Activated naive CD4-positive, alpha-beta T cell (primary cell): ENCODE data around the gene SLC9A1.
A peak's percentile ranks its signal among the peaks of the same experiment; 100 is the strongest.
"Not testable (repeated sequence)": the region's sequence is repeated elsewhere in the genome, so short reads cannot be mapped to it uniquely, and the experiment has no call there.

Experiments used
- DNase-seq, 4 experiments: peaks; one replicate each; lab custom pipeline; 2025; lab: John Stamatoyannopoulos, UW

The SLC9A1 gene

DNA sequence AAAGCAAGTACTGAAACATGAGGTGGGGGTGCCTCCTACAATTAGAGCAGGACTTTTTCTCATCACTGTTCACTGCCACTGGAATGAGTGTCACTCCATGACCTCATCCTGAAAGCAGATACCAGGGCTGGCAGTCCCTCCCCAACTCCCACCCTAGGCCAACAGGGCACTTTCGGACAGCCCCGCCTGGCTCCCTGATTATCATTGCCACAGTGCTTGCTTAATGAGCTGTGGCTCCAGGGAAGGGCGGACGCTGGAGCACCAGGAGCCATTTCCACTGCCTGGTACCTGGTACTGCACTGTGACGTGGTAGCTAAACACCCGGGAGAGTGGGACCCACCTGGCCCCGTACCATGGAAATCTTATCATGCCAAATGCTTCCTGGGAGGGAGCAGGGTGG lies 22.3 kb downstream of the SLC9A1 start:
- DNase-seq = no peak

DNA sequence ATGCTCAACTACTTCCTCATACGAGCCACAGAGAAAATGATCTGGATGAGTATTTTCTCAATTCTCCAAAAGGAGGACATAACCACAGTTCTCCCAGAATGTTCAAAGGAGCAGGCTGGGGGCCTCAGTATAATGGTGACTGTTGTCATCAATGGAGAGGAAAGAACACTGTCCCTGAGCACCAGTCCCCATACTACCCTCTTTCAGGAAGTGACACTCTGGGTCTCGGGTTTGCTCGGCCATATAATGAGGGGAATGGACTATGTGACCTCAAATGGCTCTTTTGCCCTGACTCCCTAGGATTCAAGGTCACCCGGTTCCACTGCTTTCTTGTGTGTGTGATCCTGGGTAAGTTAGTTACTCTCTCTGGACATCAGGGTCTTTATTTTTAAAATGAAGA lies 22.8 kb downstream of the SLC9A1 start:
- no peak for DNase-seq

DNA sequence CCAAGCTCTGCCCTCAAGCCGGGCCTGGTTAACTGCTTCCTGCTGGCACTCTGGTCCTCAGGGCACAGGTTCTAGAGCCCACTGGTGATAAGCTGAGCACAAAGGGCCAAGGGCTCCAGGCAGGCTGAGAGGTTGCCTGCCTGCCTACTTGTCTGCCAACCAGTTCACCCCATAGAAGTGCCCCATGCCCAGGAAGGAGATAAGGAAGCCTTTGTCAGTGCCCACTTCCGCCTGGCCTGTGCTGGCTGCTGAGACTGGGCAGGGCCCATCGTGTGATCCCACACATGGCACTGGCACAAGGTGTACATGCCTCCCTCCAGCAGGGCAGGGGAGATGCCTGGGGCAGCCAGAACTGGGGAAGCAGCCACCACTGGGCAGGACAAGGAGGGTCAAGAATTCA lies 24.1 kb downstream of the SLC9A1 start:
- DNase-seq = no peak

DNA sequence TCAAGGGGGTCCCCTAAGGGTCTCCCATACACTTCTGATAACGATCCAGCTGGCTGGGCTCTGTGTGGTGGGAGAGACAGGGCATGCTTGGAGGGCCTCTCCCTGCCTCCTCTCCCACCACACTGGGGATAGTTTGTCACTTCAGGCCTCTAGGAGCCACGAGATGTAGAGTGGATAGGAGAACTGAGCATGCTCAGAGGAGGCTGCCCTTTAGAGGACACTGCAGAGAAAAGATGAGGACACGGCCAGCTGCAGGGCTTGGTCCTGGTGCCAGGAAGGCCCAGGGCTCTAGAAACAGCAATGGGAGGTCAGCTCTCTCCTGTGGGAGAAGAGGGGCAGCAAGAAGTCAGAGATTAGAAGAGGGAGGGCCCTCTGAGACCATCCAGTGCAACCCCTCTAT lies 25.7 kb downstream of the SLC9A1 start:
- DNase-seq = no peak

DNA sequence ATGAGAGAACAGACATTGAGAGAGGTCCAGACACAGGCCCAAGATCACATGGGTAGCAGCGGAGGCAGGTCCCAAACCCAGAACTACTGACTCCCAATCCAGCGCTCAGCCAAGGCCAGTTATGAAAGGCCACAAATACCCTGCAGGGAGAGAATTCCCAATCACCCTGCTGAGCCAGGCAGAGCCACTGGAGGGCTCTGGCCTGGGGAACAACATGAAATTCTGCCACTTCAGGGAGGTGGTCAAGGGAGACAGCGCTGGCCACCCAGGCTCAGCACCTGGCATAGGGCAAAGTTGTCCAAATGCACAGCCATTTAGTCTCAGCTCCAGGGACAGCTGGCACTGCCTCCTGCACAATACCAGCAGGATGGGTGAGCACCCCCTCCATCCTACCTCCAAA lies 27.5 kb downstream of the SLC9A1 start:
- DNase-seq = no peak

DNA sequence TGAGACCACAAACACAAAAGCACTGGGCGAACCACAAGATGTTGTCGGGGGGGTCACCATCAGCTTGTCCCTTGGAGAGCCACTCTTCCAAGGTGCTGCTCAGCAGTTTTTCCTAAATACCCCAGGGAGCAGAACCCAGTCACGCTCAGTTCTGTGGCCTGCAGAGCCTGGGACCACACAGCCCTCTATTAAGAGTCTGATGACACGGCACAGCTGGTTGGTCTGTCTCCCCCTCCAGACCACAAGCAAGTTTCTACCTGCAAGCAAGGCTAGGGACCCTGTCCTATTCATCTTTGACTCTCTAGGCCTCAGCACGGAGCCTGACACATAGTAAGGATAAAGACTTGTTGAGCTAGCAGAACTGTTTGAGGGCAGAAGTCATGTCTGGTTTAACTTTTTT lies 28.5 kb downstream of the SLC9A1 start:
- no peak for DNase-seq

DNA sequence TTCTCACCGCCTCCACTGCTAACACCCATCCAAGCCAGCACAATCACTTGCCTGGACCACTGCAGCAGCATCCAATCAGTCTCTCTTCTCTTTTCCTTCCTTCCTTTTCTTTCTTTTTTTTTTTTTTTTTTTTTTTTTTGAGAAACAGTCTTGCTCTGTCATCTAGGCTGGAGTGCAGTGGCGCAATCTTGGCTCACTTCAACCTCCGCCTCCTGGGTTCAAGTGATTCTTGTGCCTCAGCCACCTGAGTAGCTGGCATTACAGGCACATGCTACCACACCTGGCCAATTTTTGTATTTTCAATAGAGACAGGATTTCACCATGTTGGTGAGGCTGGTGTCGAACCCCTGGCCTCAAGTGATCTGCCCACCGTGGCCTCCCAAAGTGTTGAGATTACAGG lies 29.8 kb downstream of the SLC9A1 start:
- DNase-seq = not testable (repeated sequence)

DNA sequence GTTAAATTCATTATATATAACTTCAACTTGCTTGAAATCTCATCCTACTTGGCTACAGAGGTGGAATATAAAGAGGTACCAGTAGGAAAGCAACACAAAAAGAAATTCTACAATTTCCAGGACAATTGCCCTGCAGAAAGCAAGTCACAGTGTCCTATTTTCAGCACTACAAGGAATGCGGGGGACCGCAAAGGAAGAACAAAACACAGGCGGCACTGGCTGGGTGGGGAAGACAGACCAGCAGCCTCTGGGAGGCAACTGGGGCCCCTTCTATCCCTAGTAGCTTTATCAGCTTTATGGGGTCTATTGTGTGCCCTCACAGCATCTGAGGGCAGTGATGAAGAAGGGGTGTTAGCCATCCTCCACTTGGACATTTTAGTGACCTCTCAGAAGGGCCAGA lies 30.5 kb downstream of the SLC9A1 start:
- DNase-seq = no peak

DNA sequence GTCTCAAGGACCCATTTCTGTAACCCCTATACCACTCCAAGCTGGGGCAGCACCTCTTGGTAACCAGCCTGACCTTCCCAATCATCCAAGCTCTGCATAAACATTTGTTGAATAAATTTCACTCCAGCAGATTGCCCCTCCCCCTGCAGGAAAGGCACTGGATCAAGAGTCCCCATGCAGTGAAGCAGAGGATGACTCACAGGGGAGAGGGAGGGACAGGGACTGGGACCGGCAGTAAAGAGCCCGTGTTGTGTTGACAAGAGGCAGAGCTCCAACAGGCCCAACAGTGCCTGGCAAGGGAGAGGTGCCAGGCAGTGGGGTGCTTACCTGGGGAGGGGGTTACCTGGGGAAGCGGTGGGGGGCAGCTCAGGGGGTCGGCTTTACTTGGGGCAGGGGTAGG lies 32.3 kb downstream of the SLC9A1 start:
- DNase-seq = no peak

DNA sequence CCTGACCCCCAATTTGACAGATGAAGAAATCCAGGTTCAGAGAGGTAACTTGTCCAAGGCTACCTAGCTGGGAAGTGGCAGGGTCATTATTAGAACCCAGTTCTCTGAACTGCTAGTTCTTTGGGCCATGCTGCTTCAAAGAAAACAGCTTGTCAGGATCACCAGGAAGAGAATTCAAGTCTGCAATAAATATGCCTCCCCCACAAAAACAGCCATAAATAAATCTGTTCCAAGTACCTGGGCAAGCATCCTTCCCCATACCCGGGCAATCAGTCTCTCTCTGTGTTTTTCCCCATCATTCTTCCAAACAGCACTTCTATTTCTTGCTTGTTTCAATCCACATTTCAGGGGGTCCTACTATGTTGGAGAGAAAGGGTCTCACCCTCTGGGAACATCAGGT lies 34.1 kb downstream of the SLC9A1 start:
- DNase-seq = no peak

DNA sequence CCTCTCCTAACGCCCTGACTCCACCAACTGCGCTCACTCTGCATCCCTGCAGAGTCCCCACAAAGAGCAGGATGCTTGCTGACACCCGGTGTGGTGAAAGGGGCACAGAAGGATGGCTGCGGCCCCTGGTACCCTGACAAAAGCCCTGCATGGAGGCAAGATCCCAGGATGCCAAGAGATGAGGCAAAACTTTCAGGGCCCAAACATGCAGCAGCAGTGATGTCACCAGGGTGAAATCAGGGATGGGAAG lies 36.6 kb downstream of the SLC9A1 start:
- DNase-seq = no peak

DNA sequence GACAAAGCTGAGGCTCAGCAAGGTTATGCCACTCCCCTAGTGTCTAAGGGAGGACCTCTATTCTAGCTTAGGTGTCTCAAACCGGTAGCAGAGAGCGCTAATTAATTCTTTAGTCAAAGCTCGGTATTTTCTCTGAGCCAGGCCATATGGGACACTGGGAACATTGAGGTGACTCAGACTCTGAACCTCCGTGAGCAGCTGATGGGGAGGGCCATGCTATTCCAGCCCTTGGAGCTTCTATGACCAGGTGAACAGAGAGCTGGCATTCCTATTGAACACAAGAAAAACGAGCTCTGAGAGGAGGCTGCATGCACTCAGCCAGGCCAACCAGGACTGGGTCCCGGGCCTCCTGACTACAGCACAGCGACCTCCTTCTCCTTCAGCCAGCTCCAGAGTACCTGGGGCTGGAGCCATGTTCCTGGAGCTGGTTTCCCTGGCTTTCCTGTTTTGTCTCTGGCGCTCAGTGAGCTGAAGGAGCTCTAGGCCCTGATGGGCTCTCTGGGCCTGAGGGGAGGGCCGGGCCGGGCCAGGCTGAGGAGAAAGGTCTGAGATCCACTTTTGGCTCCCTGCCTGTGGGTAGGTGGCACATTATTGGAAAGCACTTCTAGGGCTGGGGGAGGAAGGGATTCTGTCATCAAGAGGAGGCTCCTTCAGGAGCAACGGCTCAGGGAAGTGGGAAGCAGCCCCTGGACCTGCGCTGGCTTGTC lies 37.0 kb downstream of the SLC9A1 start:
- no peak for DNase-seq

DNA sequence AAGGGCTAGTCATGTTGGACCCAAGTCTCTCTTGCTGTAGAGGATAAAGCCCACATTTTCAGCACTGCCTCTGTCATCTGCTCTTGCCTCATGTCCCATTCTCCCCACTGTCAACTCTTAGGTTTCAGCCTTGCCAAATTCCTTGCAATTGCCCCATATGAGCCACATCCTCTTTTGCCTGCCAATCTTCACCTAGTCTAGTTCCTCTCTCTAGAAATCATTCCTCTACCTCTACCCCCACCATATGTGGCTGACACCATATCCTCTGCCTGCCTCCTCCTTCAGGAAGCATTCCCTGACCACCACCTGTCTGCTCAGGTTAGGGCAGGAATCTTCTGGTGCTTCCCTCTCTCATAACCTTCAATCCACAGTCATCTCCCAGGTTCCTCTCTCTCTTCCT lies 38.2 kb downstream of the SLC9A1 start:
- no peak for DNase-seq

DNA sequence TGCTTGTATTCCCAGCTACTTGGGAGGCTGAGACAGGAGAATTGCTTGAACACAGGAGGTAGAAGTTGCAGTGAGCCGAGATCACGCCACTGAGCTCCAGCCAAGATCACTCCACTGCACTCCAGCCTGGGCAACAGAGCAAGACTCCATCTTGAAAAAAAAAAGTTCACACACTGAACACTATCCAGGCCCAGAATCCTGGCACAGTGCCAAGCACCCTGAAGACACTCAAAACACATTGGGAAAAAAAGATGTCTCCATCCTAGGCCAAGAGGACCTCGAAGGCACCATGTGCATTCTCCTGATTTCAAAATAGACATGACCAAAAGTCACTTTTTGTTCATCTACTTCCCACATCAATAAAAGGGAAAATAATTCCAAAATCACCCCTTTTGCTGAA lies 38.7 kb downstream of the SLC9A1 start:
- no peak for DNase-seq

DNA sequence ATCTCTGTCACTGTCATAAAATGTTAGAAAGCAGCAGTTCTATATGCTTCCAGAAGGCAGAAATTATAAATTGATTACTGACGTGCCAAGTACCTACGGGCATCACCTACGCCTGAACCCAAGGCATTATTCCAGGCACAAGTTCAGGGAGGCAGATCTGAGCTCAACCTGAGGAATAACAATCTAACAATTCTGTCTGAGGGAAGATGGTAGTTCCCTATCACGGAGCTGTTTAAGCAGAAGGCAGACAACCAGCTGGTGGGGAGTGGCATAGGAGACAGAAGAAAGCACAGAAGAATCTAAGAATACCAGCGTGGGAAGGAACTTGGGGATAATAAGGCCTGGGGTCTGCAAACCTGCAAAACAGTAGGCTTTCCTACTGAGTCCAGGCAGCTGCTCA lies 40.4 kb downstream of the SLC9A1 start:
- no peak for DNase-seq

DNA sequence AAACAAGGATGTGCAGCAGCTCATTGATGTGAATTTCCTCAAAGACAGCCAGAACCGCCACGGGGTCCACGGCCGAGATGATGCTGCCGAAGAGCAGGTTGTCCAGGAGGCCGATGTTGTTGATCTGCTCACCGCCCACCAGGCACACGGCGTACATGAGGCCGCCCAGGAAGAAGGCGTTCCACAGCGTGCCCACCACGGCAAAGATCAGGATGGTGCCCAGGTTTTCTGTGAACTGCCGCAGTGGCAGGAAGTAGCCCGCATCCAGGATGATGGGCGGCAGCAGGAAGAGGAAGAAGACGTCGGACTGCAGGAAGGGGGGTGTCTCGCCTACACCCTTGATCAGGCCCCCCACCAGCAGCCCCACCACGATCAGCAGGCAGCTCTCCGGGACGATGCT lies 41.1 kb downstream of the SLC9A1 start:
- DNase-seq = no peak

DNA sequence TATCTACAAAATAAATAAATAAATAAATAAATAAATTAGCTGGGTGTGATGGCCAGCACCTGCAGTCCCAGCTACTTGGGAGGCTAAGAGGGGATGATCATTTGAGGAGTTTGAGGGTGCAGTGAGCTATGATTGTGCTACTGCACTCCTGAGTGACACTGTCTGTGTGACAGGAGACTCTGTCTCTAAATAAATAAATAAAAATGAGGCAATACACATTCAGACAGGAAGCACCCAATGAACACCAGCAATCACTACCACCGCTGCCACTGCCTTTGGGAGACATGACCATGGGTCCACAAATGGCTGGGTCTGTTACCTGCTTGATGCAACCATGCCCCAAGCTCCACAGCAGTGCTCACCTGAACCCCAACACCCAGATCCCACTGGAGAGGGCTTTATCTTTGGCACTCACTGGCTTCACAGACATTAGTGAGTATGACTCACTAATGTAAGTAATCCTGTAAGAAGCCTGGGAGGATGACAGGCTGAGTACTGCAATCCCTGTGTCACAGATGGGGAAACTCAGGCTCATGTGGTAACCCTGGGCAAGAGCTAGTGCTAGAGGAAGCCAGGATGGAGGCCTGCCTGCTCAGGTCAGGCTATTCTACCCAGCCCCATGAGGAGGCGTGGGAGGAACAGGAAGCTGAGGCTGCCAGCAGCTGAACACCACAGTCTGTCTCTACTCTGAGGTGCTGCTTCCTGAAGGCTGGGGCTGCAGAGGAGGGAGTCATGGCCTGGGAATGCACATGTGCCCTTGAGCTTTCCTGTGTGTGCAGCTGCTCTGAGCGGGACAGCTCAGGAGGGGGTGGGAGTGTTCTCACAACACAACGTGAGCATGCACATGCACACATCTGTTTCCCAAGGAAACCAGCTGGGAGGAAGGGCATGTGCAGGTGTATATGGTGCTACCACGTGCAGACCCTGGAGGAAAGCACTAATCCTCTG lies 43.0 kb downstream of the SLC9A1 start:
- peak in 3 of 4 experiments; percentile 14 to 58 (median 48) for DNase-seq

DNA sequence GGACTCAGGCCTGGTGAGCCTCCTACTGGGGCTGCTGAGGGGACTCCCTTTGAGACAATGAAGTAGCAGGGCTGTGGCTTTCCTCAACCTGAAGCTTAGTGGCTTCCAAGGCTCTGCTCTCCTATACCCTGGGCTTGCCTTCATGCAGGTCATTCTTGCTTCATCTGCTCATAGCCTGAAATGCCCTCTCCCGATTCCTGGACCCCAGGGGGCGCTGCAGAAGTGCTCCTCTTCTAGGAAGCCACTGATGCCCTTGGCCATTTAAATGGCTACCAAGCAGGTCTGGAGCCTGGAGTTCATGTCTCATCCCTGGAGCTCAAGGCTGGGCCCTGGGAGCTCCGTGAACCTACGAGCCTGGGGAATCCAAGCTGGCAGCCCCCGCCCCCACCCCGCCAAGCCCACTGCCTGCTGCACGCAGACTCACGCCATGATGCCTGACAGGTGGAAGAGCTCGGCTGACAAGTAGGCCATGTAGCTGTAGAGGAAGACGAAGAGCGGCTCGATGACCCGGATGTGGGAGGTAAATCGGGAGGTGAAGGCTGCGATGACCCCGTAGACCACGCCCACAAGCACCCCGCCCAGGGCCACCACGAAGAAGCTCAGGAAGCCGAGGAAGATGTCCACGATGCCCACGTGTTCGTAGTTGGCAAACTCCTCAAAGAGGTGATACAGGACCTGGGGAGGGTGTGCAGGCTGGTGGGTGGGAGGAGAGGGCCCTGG lies 45.7 kb downstream of the SLC9A1 start:
- DNase-seq = no peak

DNA sequence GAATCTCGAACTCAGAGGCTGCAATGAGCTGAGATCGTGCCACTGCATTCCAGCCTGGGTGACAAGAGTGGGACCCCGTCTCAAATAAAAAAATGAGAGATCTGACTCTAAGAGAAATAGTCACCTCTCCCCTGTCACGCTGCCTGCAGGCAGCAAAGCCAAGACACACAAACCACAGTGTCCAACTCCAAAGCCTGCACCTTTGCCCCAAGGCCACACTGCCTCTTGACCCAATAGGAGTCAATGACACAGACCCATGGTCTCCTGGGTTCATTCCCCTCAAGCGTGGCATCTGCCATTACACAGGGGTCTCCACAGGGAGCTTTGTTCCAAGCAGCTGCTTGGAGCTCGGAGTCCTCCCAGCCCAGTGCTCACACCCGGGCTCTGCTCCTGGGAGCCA lies 46.3 kb downstream of the SLC9A1 start:
- no peak for DNase-seq

DNA sequence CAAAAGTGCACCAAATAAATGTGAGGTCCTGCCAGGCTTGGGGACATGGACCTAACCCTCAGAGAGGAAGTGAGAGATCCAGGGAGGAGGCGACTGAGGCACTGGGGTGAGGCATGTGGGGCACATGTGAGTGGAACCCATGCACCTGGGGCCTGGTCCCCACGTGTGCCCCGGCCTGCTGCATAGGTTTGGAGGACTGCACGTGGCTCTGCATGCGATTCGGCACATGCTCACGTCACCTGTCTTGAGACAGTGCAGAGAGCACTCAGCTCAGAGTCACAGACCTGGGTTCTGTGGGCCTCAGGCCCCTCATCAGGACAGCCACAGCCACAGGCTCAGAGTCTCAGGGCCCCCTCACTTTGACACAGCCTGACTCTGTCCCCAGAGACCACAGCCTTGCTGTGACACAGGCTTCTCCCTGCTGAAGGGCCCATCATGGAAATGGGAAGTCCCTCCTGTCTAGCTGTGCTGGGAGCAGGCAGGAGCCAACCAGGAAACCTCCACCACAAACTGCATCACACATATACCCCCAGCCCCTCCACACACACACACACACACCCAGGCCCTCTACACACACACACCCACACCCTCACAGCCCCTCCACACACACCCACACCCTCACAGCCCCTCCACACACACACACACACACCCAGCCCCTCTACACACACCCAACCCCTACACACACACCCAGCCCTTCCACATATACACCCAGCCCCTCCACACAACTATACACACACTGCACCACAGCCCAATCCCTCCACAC lies 48.2 kb downstream of the SLC9A1 start:
- DNase-seq = no peak

DNA sequence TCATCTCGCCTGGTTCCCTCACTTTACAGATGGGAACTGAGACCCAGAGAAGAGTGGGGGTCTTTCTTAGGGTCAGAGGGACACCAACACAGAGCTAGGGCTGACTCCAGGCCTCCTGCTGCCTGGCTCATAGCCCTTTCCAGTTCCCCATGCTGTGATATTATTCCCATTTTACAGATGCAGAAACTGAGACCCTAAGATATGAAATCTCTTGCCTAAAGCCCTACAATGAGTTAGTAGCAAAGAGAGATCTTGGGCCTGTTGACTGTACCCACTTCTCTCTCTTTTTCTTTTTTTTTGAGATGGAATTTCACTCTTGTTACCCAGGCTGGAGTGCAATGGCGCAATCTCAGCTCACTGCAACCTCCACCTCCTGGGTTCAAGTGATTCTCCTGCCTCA lies 49.9 kb downstream of the SLC9A1 start:
- DNase-seq = no peak

DNA sequence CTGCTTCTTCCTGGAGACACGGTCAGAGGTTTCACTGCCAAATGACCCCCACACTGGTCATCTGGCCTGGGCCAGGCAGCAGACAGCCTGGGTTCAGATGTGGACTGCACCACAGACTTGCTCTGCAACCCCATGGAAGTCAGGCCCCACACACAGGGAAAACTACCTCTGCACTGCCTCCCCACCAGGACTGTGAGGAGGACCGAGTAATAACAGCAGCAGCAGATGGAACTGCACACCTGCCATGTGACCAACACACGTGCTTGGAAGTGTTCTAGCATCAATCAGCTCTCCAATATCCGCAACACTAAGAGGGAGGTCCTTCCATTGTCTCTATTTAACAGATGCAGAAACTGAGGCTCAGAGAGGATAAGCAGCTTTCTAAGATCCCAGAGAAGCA lies 51.4 kb downstream of the SLC9A1 start:
- DNase-seq = no peak
